EH (cell line): ENCODE measurements around the gene LONRF3.
A peak's percentile ranks its signal among the peaks of the same experiment; 100 is the strongest.

Experiments used
- DNase-seq: peaks from one replicate; pipeline ENCODE4 v3.0.0-alpha.2; 2015; ENCODE audit warnings: low read depth

The LONRF3 gene

DNA sequence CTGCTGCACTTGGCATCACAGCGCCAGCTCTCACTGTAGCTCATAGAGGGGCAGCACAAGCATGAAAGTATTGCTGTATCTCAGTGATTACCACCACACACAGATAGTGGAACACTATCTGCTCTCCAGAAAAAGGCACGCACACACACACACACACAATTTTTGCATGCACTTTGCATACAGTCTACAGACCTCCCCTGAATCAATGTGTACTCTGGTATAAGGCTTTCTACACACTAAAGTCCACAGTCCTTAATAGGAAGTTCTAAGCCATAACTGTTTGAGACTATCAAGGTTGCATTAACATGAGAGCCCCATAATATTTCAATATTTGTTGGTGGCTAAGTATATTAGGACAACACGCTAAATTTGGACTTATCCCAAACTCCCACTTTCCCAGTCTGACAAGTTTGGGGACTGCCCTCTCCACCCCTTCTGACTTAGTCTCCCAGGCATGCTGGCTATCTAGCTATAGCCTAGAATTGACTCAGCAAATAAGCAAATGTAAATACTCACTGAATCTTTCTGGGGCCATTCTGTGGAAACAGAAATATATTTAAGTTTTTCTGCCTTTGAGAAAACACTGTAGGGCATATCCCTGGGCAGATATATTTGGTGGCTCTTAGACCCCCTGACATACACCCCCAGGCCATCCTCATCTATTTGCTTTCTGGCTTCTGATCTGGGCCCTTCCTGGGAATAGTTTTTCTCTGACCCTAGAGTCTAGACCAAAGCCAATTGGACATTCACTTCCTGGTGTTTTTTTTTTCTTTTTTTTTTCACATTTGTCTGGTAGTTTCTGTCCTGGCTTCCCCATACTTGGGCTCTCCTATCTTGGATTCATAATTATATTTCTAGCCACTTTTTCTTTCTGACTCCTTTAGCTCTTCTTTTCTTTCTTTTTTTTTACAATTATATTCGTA lies 62.0 kb downstream of the LONRF3 start:
- DNase-seq, result peak; percentile 19

DNA sequence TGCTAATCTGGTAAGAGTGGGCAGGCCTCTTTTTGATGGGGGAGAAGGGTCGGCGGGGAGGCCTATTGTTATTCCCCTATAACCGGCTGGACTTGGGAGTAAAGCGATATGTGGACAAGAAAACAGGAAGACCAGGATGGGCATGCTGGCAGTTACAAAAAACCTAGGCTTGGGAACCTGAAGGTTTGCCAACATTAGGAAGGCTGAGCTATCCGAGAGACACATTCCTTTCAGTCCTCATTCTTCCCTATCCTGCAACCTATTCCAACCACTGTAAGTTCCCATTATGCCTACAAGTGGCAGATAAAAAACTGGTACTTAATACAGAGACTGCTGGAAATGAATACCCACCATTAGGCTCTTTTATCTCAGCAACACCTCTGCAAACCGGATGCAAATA lies 66.0 kb downstream of the LONRF3 start:
- DNase-seq, result peak; percentile 44

DNA sequence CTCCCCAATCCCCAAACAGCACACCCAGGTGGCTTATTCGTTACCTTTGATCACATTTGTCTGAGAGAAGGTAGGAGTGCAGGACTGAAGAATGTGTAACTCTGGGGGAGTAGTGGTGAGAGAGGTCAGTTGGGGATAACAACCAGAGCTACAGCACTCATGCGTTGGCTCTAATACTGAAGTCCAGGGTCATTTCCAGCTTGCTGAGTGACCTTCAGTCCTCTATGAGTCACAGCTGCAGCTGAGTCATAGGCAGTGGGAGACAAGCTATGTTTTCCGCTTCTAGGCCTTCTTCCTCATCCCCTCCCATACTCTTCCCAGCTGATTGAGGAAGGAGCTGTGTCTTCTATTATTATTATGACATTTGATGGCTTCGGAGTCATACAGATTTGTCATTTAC lies 66.8 kb downstream of the LONRF3 start:
- peak; percentile 87 for DNase-seq

DNA sequence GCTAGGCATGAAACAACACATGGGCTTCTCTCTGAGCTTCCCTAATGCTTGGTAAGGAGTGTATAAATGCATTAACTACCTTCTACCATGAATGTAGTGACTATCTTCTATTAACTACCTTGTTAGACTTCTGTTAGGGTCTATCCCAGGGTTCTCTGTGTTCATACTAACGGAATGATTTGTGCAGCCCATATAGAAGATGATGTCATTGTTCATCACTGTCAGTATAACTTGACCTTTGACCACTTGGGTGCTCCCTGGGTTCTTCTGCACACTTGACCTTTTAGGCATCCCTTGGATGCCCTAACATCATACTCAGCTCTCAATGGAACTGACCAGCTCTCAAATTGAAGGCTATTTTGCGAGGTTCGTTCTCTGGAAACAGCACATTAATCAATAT lies 67.6 kb downstream of the LONRF3 start:
- DNase-seq, result no peak

DNA sequence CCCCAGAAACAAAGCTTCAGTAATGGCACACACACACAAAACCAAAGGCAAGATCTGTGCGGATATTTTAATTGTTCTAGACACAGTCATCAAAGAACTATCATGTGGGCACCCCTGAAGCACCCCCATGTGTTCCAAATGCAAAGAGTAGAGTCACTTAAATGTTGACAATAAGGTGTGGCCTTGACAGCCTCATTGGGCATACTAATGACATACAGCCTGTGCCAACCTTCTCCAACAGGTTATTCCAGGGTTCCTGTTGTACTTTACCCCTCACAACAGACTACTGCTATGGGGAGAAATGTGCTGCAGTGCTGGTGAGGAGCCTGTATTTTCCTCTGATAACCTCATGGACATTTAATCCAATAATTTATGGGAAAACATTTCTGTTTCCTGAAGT lies 68.6 kb downstream of the LONRF3 start:
- DNase-seq, result no peak

DNA sequence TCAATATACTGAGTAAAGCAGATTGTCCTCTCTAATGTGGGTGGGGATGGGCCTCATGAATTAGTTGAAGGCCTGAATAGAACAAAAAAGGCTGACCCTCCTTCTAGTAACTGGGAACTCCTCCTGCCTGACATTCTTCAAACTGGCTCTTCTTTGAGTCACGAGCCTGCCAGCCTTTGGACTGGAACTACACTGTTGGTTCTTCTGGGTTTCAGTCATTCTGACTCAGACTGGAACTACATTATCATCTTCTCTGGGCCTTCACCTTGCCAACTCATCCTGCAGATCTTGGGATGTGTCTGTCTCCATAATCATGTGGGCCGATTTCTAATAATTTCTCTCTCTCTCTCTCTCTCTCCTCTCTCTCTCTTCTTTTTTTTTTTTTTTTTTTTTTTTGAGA lies 71.5 kb downstream of the LONRF3 start:
- DNase-seq, result no peak

DNA sequence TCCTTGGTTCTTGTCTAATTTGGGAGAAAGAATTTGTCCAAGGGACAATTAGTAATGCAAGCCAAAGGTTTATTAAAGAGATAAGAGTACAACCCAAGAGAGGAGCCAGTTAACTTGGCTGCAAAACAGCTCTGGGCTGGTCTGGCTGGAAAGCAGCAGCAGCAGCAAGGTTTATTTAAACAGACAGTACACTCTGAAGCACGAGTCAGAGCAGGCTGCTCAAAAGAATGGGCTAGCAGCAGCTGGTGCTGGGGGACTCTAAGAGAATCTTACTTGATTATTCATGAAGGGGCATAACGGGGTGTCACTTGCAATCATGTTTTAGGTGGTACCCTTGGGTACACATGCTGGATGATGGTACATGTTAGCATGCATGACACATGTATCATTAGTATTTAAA lies 81.3 kb downstream of the LONRF3 start:
- no peak for DNase-seq

DNA sequence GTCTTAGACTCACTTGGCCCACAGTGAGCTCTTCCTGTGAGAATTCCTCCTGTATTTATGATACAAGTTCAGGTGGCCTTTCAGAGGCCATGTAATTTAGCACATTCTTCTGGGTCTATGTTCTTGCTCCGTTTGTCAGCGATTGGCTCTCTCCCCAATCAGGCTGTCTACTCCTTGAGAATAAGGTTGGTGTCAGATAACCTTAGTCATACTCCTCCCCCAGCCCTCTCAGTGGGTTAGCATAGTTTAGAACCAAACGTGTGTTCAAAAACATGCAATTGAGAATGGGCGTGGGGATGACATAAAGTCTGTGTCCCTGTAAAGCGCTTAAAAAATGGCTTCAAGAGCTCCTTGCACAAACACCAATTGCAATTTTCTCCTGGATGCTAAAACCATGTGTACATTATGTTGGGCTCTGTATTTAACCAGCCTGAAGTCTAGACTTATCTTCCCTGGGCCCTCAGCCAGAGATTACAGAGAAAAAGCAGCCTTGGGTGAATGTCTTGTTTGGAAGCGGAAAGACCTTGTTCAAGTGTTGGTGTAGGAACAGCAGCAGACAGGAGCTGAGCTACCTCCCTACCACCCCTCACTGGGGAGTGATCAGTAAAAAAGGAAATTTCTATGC lies 88.4 kb downstream of the LONRF3 start:
- no peak for DNase-seq

DNA sequence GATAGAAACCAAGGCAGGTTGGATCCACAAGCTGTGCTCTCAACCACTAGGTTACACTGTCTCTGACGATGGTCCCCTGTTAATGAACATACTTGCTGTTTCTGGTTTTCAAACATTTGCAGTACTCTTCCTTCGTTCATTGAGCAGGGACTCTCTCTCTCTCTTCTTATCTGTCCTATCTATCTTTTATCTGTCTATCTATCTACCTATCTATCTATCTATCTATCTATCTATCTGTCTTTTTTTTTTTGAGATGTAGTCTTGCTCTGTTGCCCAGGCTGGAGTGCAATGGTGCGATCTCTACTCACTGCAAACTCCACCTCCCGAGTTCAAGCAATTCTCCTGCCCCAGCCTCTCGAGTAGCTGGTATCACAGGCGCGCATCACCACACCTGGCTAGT lies 89.0 kb downstream of the LONRF3 start:
- DNase-seq, result no peak

DNA sequence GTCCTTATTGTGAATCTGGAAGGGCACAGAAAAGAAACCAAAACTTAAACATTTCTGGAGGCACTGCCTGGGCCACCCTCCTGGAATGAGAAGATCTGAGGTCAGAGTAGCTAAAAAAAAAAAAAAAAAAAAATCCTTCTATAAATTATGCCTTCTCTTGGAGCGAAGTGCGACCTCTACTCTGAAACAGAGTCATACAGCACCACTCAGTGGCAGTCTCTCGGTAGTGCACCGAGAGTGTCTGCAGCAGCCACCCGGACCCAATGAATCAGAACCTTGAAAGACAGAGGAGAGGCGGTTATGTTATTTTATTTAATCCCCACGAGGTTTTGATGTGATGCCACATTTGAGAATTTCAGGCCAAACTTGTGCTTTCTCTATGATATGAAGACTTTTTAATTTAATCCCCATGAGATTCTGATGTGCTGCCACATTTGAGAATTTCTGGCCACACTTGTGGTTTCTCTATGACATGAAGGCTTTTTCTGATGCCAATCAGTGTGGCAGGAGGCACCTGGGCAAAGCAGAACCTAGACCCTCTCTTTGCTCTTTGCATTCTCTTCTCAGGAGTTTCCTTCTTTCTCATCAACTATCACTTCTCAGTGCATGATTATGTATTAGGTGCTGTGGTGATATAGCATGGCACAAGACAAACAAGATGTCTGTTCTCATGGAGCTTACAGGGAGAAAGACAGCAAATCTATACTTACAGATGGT lies 92.8 kb downstream of the LONRF3 start:
- DNase-seq, result peak; percentile 63
